Kidney (tissue), 14 donors: Measurements from ENCODE around the gene CAPN13. TPM values are rescaled to one million over a fixed set of nuclear protein-coding genes. Genes with fewer than 3 reads are reported as not detected.

Source experiments
- DNase-seq, 5 donors: peaks; one replicate each; pipeline ENCODE4 v3.0.0-alpha.2; 2013 to 2020
- FAIRE-seq: peaks from 2 replicates; lab custom pipeline; 2012; peaks lifted over from hg19 to GRCh38; lab: Jason Lieb, UNC
- H3K27ac ChIP-seq, 2 donors: one replicate each; pipeline ENCODE4 v1.7.0; 2013; ENCODE audit warnings: low read depth in 2 of 2, low read length in 2 of 2, inconsistent platforms in 1 of 2
- H3K27me3 ChIP-seq: one replicate; pipeline ENCODE4 v1.7.1; 2013; ENCODE audit warnings: low read length, inconsistent platforms; ENCODE audit not compliant: control insufficient read depth, insufficient read depth
- H3K36me3 ChIP-seq, 3 donors: one replicate each; pipeline versions ENCODE4 v1.7.0 to v1.7.1; 2013; ENCODE audit warnings: low read length in 3 of 3, control low read depth in 1 of 3, inconsistent platforms in 1 of 3; ENCODE audit not compliant: insufficient read depth in 3 of 3, control insufficient read depth in 2 of 3
- H3K4me1 ChIP-seq, 3 donors: one replicate each; pipeline versions ENCODE4 v1.7.0 to v1.7.1; 2013; ENCODE audit warnings: low read length in 3 of 3, inconsistent platforms in 1 of 3, low read depth in 1 of 3; ENCODE audit not compliant: control insufficient read depth in 2 of 3, insufficient read depth in 2 of 3
- H3K4me3 ChIP-seq, 3 donors: one replicate each; pipeline versions ENCODE4 v1.7.0 to v1.8.1; 2013; ENCODE audit warnings: low read length in 3 of 3, control low read depth in 1 of 3, inconsistent platforms in 1 of 3
- H3K9ac ChIP-seq, 3 donors: one replicate each; pipeline versions ENCODE4 v1.7.0 to v1.7.1; 2013; ENCODE audit warnings: low read length in 3 of 3, control low read depth in 1 of 3, inconsistent platforms in 1 of 3
- H3K9me3 ChIP-seq, 3 donors: one replicate each; pipeline versions ENCODE4 v1.7.0 to v1.7.1; 2013; ENCODE audit warnings: low read length in 3 of 3, control low read depth in 1 of 3, inconsistent platforms in 1 of 3; ENCODE audit not compliant: control insufficient read depth in 2 of 3, insufficient read depth in 1 of 3
- CTCF ChIP-seq: IDR thresholded peaks from 3 replicates; pipeline ENCODE4 v1.5.1; 2012; ENCODE audit warnings: mild to moderate bottlenecking, moderate library complexity, borderline replicate concordance; ENCODE audit not compliant: insufficient read depth; ENCODE audit errors: extremely low read depth
- intact Hi-C: fragments of 100-400 bp; cut with DNase I; formaldehyde crosslinking; loops from one replicate; pipeline ENCODE4 v1.11.1; 2022
- polyA plus RNA-seq: library from polyadenylated mRNA; stranded (reverse); fragments of 350-450 nt; fragmentation: Illumina TruSeq; extraction: RNeasy Lipid Tissue Mini Kit (QIAGEN cat#74804); gene quantifications from one replicate; pipeline ENCODE4 v1.2.3, GENCODE V29; 2014; ENCODE audit warnings: low read depth, low replicate concordance; ENCODE audit not compliant: insufficient read depth
- total RNA-seq: library from RNA; stranded (reverse); fragmentation: NEBNext Ultra II Directional; extraction: Animal tissue kit (Norgen Biotek cat#: 25700); gene quantifications from one replicate; pipeline ENCODE4 v1.2.1, GENCODE V29; 2021
- donor health status: control.
- donor health status: control.
- donor health status: control.
- donor health status: control.
- donor health status: control.
- donor health status: DM: yes; HTN: yes; CAD: no.
- donor health status: Normal renal cell carcinoma (clear cell type).

Gene CAPN13
- total and polyA plus RNA-seq, 2 donors from 2014 or later: 3.4 to 9.2 TPM

GRCh38 chr2:30691948-30692828, 115.1 kb downstream of the CAPN13 start:
- Histone ChIP-seq H3K27me3 (no peaks in the 10 kb centered on the region), H3K36me3 (no peaks in the 10 kb centered on the region), H3K27ac (no peak overlapping the region), H3K9ac (no peak overlapping the region), H3K4me1 (peaks cover 0 to 9% (median 0%) of the 10 kb centered on the region in 3 donors), H3K9me3 (no peaks in the 10 kb centered on the region), H3K4me3 (no peak overlapping the region)
- intact Hi-C loops: no loop called here
- TF ChIP-seq CTCF: no peak
- FAIRE-seq: no peak
- no peak for DNase-seq

DNA sequence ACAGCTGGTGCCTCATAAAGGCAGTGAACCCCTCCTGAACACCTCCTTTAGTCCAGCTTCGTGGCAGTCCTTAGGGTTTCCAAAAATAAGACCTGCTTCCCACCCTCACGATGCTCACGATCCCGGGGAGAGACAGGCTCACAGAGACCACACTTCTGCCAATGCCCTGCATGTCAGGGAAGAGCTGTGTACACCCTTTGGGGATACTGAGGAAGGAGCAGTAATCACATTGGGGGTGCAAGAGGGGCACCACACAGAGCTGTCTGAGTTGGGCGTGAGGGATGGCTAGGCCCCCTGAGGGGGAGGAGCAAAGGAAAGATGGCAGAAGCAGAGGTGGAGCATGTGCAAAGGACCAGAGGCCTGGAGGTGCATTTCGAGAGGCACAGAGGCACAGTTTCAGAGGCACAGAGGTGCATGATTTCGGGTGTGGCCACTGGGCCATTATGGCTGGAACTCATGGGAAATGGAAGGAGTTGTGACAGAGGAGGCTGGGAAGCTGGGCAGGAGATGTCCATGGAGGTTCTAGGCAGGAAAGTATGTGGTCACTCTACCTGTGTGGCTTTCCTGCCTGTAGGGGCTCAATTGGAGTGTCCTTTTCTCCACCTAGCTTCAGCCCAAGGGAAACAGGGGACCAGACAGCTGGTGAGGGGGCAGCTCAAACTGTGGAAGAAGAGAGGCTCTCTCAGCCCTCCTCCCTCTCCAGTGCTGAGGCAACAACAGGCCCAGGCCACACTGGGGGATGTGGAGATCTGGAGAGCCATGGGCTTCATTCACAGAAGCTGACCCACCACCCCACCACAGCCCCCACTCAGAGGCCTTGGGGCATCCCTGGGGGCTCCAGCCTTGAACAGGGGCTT, 115.9 kb downstream of the CAPN13 start:
- Histone ChIP-seq H3K9me3 (no peaks in the 10 kb centered on the region), H3K4me1 (peaks cover 0 to 9% (median 0%) of the 10 kb centered on the region in 3 donors), H3K36me3 (no peaks in the 10 kb centered on the region), H3K27me3 (no peaks in the 10 kb centered on the region), H3K27ac (no peak overlapping the region), H3K9ac (no peak overlapping the region), H3K4me3 (no peak overlapping the region)
- intact Hi-C loops: no loop called here
- no peak for FAIRE-seq
- no peak for TF ChIP-seq CTCF
- no peak for DNase-seq

DNA sequence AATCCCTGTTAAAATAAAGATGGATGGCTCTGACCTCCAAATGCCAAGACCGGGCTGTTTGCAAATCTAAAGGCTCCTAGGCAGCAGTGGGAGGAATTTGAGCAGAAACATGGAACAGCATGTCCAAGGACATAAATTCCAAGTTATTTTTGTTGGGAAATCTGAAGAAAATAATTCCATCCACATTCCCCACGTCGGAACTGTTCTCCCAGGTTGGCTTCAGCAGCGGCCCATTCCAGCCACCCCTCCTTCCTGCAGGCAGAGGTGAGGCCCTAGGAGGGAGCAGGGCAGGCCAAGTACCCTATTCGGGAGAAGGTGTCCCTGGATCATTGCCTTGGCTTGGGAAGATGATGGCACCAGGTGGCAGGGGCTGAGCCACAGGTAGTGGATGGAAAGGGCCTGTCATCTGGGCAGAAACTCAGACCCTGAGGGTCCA, 117.1 kb downstream of the CAPN13 start:
- intact Hi-C loops: no loop called here
- TF ChIP-seq CTCF: no peak
- peak in 1 of 5 donors; percentile 44 for DNase-seq
- Histone ChIP-seq H3K27ac (no peak overlapping the region), H3K4me1 (peaks cover 0 to 11% (median 0%) of the 10 kb centered on the region in 3 donors), H3K9me3 (no peaks in the 10 kb centered on the region), H3K36me3 (no peaks in the 10 kb centered on the region), H3K4me3 (no peak overlapping the region), H3K9ac (no peak overlapping the region), H3K27me3 (no peaks in the 10 kb centered on the region)
- no peak for FAIRE-seq
